Naive B cell (primary cell): ENCODE results near the gene MEIS2. TPM values are rescaled to one million over a fixed set of nuclear protein-coding genes. Genes with fewer than 3 reads are reported as not detected.

Experiments
- ATAC-seq, 2 donors: fragments of 150-1000 bp; cut with Tn5 transposase; 2 replicates each; pipeline ENCODE4 v1.10.0; 2021; ENCODE audit warnings: low read depth in 2 of 2, mild to moderate bottlenecking in 2 of 2, moderate library complexity in 2 of 2
- DNase-seq: peaks from one replicate; pipeline ENCODE4 v3.0.0; 2022
- H3K27ac Mint-ChIP-seq, 6 donors: one replicate each; pipeline ENCODE4 v1.8.0; 2020 to 2022; ENCODE audit warnings: mild to moderate bottlenecking in 6 of 6, mixed read lengths in 6 of 6, moderate library complexity in 5 of 6, inconsistent platforms in 2 of 6
- H3K27me3 Mint-ChIP-seq, 3 donors: one replicate each; pipeline ENCODE4 v1.8.0; 2021 to 2022; ENCODE audit warnings: mixed read lengths in 3 of 3, mild to moderate bottlenecking in 1 of 3
- H3K36me3 Mint-ChIP-seq, 2 donors: one replicate each; pipeline ENCODE4 v1.8.0; 2020 to 2022; ENCODE audit warnings: mixed read lengths in 2 of 2, inconsistent platforms in 1 of 2, mild to moderate bottlenecking in 1 of 2
- H3K4me1 Mint-ChIP-seq, 3 donors: one replicate each; pipeline ENCODE4 v1.8.0; 2020 to 2022; ENCODE audit warnings: mixed read lengths in 3 of 3, inconsistent platforms in 1 of 3, mild to moderate bottlenecking in 1 of 3, moderate library complexity in 1 of 3
- H3K4me3 Mint-ChIP-seq, 8 donors: one replicate each; pipeline ENCODE4 v1.8.0; 2020 to 2022; ENCODE audit warnings: mild to moderate bottlenecking in 8 of 8, mixed read lengths in 8 of 8, moderate library complexity in 8 of 8, inconsistent platforms in 2 of 8
- H3K9me3 Mint-ChIP-seq, 7 donors: one replicate each; pipeline ENCODE4 v1.8.0; 2020 to 2022; ENCODE audit warnings: mixed read lengths in 7 of 7, mild to moderate bottlenecking in 5 of 7, inconsistent platforms in 2 of 7, moderate library complexity in 1 of 7
- polyA plus RNA-seq, 6 donors: library from polyadenylated mRNA; unstranded; fragments of 300-500 nt; fragmentation: Illumina TruSeq; gene quantifications; one replicate each; pipeline ENCODE4 v1.2.3, GENCODE V29; 2021; ENCODE audit warnings: low read depth in 6 of 6

The MEIS2 gene
- polyA plus RNA-seq, 6 donors from 2014 or later = not detected

DNA sequence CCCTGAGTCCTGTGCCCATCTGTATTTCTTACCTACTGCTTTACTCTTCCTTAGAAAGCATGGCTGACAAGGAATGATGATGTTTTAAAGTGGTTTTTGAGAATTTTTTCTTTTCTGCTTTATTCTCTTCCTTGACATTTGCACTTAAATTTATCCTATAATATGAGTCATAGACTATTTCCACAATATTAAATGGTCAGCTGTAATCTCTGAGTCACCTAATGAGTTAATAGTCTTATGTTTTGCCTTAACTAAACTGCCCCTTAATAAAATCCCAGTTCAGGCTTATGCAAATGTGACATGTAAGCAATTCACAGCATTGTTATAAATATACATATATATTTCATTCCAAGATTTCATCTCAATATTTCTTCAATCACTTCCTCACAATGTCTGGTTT is 23.8 kb downstream of the MEIS2 start:
- Mint-ChIP-seq H3K36me3 (no peaks in the 10 kb centered on the region), H3K9me3 (no peaks in the 10 kb centered on the region), H3K4me3 (no peak overlapping the region), H3K27me3 (peaks cover 0 to 28% (median 14%) of the 10 kb centered on the region in 3 donors), H3K27ac (no peak overlapping the region), H3K4me1 (no peaks in the 10 kb centered on the region)
- DNase-seq = no peak
- no peak for ATAC-seq

DNA sequence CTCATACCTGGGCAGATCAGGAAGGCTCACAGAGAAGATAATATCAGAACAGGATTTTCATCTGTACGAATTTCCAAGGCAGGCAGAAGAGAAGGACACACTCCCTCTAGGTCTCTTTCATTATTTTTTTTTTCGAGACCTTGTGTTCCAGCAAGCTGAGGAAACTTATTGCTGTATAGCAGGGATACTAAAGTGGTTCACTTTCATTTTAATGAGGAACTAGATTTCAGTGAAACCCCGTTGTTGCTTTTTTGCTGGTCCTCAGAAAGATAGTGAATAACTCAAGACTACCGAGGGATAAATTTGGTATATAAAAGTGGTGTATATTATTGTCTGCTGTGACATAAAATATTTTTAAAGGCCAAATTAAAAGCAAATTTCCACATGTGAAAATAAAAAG is 24.6 kb downstream of the MEIS2 start:
- no peaks in the 10 kb centered on the region for H3K36me3 Mint-ChIP-seq
- H3K4me3 Mint-ChIP-seq = no peak overlapping the region
- no peak for ATAC-seq
- H3K27me3 Mint-ChIP-seq = peaks cover 0 to 22% (median 14%) of the 10 kb centered on the region in 3 donors
- H3K27ac Mint-ChIP-seq = no peak overlapping the region
- H3K9me3 Mint-ChIP-seq = no peaks in the 10 kb centered on the region
- H3K4me1 Mint-ChIP-seq = no peaks in the 10 kb centered on the region
- DNase-seq = no peak

DNA sequence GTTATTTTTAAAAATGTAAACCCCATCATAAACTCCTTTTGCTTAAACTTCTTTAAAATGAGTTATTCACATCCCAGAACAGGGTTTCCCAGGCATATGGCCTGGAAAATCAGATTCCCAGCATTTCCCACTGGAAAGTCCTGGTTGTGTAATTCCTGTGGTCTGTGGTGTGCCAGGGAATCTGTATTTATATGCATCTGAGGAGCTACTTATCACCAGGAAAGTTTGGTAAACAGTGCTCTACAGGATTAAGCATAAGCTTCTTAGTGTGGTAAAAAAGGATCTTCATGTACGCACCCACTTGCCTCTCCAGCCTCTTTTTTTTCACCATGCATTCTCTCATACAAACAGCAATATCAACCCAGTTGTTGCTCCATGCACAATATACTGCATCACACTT is 28.2 kb downstream of the MEIS2 start:
- Mint-ChIP-seq H3K9me3 (peaks cover 0 to 2% (median 0%) of the 10 kb centered on the region in 7 donors), H3K4me3 (no peak overlapping the region), H3K36me3 (no peaks in the 10 kb centered on the region), H3K27me3 (peaks cover 0 to 15% (median 13%) of the 10 kb centered on the region in 3 donors), H3K27ac (no peak overlapping the region), H3K4me1 (no peaks in the 10 kb centered on the region)
- ATAC-seq (no peak), DNase-seq (no peak)

DNA sequence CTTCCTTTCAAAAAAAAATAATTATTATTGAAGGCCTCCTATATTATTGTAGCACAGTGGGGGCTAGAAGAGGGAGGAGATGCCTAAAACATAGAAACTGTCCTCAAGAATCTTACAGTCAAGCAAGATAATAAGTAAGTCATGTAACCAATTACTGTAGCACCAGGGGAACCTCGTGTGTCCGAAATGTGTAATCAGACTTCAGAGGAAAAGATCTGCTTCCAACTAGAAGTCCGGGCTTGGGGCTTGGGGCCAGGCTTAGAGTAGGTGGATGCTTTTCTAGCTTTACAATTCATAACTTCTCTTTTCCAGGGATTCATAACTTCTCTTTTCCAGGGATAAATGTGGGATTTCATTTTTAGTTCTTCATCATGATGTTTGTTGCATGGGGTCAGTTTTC is 29.2 kb downstream of the MEIS2 start:
- H3K27me3 Mint-ChIP-seq = peaks cover 0 to 15% (median 11%) of the 10 kb centered on the region in 3 donors
- no peak overlapping the region for H3K4me3 Mint-ChIP-seq
- peaks cover 0 to 2% (median 0%) of the 10 kb centered on the region in 7 donors for H3K9me3 Mint-ChIP-seq
- H3K4me1 Mint-ChIP-seq = no peaks in the 10 kb centered on the region
- H3K36me3 Mint-ChIP-seq = no peaks in the 10 kb centered on the region
- DNase-seq = no peak
- no peak overlapping the region for H3K27ac Mint-ChIP-seq
- ATAC-seq = no peak

DNA sequence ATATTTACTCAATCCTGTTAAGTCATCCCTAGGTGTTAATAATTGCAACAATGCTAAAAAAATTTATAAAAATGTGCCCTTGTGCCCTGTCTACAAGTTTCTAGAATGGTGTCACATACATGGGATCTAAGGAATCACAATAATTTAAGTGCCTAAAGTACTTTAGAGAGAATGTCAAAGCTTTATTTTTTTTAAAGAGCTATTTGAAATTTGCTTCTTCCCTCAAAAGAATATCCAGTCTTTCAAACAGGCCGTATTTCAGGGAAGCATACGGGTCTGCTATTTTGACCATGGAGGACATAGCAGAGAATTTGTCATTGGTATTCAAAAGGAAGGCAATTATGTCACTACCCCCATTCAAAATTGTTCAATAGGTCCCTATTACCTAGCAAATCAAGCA is 29.7 kb downstream of the MEIS2 start:
- Mint-ChIP-seq H3K27ac (no peak overlapping the region), H3K36me3 (no peaks in the 10 kb centered on the region), H3K27me3 (peaks cover 0 to 15% (median 11%) of the 10 kb centered on the region in 3 donors), H3K4me1 (no peaks in the 10 kb centered on the region), H3K9me3 (peaks cover 0 to 2% (median 0%) of the 10 kb centered on the region in 7 donors), H3K4me3 (no peak overlapping the region)
- DNase-seq (no peak), ATAC-seq (no peak)

DNA sequence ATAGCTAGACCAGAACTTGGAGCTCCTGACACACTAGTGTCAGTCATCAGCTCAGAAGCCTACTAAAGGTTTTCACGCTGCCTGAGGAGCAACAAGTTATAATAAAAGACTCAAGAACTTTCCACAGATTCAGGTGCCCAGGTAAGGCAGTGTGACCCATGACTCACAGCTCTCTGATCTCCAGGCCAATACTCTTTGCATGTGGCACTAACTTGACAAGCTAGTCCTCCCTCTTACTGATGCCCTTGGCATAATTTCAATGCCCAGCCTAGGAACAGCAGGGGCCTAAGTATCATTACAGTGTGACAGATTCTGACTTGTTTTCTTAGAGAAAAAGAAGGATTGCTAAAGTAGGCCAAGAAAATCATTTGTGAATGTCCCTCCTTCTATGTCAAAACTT is 38.4 kb downstream of the MEIS2 start:
- no peak for DNase-seq
- ATAC-seq = no peak
- H3K9me3 Mint-ChIP-seq = no peaks in the 10 kb centered on the region
- H3K27ac Mint-ChIP-seq = no peak overlapping the region
- no peak overlapping the region for H3K4me3 Mint-ChIP-seq
- peaks cover 0 to 3% (median 0%) of the 10 kb centered on the region in 3 donors for H3K27me3 Mint-ChIP-seq
- no peaks in the 10 kb centered on the region for H3K4me1 Mint-ChIP-seq
- H3K36me3 Mint-ChIP-seq = no peaks in the 10 kb centered on the region

DNA sequence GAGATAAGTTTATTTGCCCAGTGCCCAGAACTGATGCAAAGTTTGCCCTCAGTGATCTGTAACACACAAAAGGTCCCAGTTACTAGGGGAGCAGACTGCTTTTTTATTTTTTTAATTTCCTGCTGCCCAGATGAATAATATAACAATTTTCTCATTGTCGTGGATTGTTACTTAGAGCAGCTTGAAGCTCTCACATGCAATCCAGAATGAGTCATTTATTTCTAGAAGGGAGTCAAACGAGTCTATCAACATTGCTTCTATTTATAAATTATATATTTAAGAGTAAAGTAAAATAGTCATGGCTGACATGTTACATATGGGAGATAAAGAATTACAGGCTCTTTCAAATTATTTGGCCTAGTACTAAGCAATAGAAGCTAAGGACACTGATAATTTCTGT is 41.3 kb downstream of the MEIS2 start:
- Mint-ChIP-seq H3K27me3 (no peaks in the 10 kb centered on the region), H3K4me1 (no peaks in the 10 kb centered on the region), H3K4me3 (no peak overlapping the region), H3K9me3 (peaks cover 0 to 6% (median 0%) of the 10 kb centered on the region in 7 donors), H3K36me3 (no peaks in the 10 kb centered on the region), H3K27ac (no peak overlapping the region)
- DNase-seq (no peak), ATAC-seq (no peak)

DNA sequence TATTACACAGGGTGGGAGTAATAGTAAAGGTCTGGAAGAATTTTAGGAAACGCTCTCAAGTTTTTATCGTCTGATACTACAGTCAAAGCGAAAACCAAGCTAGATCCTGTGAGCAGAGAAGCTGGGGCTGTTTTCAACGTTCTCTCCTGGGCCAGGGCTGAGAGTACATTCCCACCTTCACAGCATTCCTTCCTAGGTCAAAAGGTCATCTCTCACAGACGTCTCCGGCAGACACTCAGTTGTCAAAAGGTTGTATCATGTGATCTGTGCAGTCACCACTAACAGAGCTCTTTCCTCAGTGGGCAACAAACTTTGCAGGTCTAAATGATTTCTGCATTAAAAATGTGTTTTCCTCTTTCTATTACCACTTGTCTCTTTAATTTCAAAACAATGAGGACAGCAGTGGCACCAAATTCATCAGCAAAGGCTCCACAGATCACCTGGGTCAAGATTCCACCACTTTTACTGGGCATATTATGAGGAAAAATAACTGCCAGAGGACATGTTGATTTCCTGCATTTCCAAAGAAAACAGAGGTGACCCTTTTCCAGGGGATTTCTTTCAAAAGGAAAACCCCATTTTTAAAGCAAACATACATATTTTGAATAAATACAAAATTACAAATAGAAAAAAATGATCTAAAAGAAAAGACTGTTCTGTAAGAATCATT is 41.9 kb downstream of the MEIS2 start:
- H3K27me3 Mint-ChIP-seq = no peaks in the 10 kb centered on the region
- peaks cover 0 to 6% (median 0%) of the 10 kb centered on the region in 7 donors for H3K9me3 Mint-ChIP-seq
- H3K4me1 Mint-ChIP-seq = no peaks in the 10 kb centered on the region
- DNase-seq (no peak), ATAC-seq (no peak)
- H3K27ac Mint-ChIP-seq = no peak overlapping the region
- H3K36me3 Mint-ChIP-seq = no peaks in the 10 kb centered on the region
- no peak overlapping the region for H3K4me3 Mint-ChIP-seq

DNA sequence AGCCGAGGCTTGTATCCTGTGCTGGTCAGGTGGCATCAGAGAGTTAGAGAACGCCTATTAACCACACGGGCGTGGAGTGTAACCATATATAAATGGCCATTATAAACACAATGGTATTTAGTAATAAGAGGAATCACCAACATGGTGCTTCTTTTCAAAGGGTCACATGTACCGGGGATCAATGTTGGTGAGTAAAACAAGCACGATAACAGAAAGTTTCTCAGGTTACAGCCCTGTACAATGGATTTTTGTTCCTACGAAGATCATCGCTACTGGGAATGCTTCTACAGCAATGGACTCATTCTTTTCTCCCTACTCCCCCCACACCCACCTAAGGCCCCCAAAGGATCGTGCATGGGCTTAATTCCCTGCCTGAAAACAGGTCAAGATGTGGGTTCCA is 42.5 kb downstream of the MEIS2 start:
- Mint-ChIP-seq H3K4me1 (no peaks in the 10 kb centered on the region), H3K36me3 (no peaks in the 10 kb centered on the region), H3K27me3 (no peaks in the 10 kb centered on the region), H3K9me3 (peaks cover 0 to 6% (median 0%) of the 10 kb centered on the region in 7 donors), H3K4me3 (no peak overlapping the region), H3K27ac (no peak overlapping the region)
- DNase-seq (no peak), ATAC-seq (no peak)

DNA sequence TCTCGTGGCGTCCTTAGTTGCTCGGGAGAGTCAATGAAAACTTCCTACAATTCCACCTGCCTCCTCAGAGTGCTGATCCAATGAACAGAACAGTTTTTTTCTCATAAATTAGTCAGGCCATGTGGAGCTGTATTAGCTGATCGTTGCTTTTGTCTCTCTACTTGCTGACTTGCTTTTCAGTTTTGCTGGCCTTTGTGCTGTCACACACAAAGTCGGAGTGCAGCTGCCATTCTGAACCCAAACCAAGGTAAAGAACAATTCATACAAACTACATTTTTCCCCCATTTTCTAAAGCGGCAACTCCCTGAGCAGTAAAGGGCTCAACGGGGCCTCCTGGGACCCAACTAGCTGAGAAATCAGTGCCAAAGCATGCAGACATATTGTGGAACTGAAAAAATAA is 43.1 kb downstream of the MEIS2 start:
- Mint-ChIP-seq H3K4me3 (no peak overlapping the region), H3K36me3 (no peaks in the 10 kb centered on the region), H3K4me1 (no peaks in the 10 kb centered on the region), H3K9me3 (peaks cover 0 to 6% (median 0%) of the 10 kb centered on the region in 7 donors), H3K27ac (no peak overlapping the region), H3K27me3 (no peaks in the 10 kb centered on the region)
- DNase-seq = no peak
- no peak for ATAC-seq

DNA sequence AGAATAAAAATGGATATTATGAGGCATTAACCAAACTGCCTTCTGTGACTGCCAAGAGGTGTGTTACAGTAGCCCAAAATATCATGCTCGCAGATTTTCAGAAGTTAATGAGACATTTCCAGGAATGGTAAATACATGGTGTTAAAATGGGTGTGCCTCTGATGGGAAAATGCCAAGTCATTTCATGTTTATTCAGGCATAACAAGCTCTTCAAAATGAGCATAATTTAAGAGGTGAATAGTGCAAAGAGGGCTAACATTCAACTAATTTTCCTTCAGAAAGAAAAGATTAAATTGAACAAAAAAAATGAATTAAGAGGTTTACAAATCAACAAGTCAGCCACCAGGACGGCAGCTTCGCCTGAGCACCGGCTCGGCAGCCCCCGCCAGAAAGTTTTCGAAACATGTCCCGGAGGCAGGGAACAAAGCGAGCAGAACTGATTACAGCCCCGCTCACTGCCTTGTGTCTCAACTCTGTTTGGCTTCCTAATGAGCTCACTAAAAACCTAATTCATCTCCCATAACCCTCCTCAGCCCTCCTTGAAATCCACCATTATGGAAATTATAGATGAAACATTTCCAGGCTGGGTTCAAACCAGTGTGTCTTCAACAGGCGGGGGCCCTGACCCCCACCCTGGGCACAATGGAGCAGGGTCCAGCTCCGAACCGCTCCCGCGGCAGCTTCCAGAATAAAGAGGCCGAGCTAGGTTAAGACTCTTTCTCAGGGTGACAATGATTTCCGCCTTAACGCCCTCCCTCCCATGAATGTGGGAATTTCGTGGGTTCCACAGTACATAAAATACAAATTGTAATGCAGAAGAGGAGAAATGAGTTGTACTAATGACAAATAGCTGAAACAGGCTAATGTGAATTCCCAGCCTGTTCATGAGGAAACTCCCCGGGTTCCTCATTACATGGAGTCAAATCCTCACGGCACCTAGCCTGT is 43.9 kb downstream of the MEIS2 start:
- Mint-ChIP-seq H3K27me3 (no peaks in the 10 kb centered on the region), H3K4me1 (no peaks in the 10 kb centered on the region), H3K4me3 (no peak overlapping the region), H3K36me3 (no peaks in the 10 kb centered on the region), H3K9me3 (peaks cover 0 to 6% (median 0%) of the 10 kb centered on the region in 7 donors), H3K27ac (no peak overlapping the region)
- no peak for ATAC-seq
- DNase-seq = no peak

DNA sequence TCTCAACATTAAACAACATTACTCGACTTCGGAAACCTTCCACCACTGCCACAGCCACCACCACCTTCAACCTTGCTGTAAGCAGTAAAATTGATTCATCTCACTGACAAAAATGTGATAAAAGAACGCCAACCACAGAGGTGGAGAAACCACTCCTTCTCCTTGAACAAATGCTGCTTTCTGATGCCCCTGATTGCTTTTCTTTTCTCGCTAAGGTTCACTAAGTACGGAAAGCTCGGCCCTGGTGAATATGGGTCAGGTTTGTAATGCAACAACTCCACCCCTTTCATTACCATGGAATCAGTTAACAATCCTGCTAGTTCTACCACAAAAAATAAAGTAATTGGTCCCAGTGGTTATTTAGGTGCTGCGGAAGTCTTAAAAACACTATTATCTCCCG is 44.9 kb downstream of the MEIS2 start:
- H3K27ac Mint-ChIP-seq = no peak overlapping the region
- no peaks in the 10 kb centered on the region for H3K36me3 Mint-ChIP-seq
- H3K4me3 Mint-ChIP-seq = no peak overlapping the region
- ATAC-seq (no peak), DNase-seq (no peak)
- H3K4me1 Mint-ChIP-seq = no peaks in the 10 kb centered on the region
- peaks cover 0 to 6% (median 0%) of the 10 kb centered on the region in 7 donors for H3K9me3 Mint-ChIP-seq
- no peaks in the 10 kb centered on the region for H3K27me3 Mint-ChIP-seq

DNA sequence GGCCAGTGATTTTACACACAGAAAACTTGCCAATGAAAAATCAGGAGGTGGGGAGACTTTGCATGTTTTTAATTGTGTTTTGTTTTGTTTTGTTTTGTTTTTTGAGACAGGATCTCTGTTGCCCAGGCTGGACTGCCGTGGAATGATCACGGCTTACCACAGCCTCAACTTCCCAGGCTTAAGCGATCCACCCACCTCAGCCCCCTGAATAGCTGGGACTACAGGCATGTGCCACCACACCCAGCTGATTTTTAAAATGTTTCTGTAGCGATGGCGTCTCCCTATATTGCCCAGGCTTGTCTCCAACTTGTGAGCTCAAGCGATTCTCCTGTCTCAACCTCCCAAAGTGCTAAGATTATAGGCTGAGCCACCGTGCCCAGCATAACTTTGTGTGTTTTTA is 46.0 kb downstream of the MEIS2 start:
- no peak for ATAC-seq
- DNase-seq = no peak
- Mint-ChIP-seq H3K36me3 (no peaks in the 10 kb centered on the region), H3K4me1 (no peaks in the 10 kb centered on the region), H3K4me3 (no peak overlapping the region), H3K9me3 (peaks cover 0 to 8% (median 0%) of the 10 kb centered on the region in 7 donors), H3K27me3 (no peaks in the 10 kb centered on the region), H3K27ac (no peak overlapping the region)

DNA sequence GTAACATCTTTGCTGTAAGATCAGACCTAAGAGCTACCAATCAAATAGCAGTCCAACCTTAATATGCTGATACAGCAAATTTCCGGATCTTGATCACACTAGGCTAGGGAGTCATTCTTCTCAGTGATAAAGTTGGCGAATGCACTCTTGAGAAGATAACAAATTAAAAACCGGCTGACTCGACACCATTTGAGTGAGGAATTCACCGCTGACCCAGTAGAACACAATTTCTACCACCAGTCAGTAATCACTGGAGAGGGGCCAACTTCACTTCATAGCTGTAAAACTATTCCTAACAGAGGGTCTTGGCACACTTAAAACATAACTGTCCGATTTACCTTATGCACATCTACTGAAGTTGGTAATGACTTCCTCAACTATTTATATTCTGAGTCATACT is 47.2 kb downstream of the MEIS2 start:
- no peak for ATAC-seq

More for the DNA sequence above, 47.2 kb downstream of the MEIS2 start:
- DNase-seq = no peak
- peaks cover 0 to 8% (median 0%) of the 10 kb centered on the region in 7 donors for H3K9me3 Mint-ChIP-seq
- H3K27me3 Mint-ChIP-seq = no peaks in the 10 kb centered on the region
- H3K27ac Mint-ChIP-seq = no peak overlapping the region
- H3K36me3 Mint-ChIP-seq = no peaks in the 10 kb centered on the region
- no peak overlapping the region for H3K4me3 Mint-ChIP-seq
- H3K4me1 Mint-ChIP-seq = no peaks in the 10 kb centered on the region
